Measurements from ENCODE around the gene CTDSPL2. TPM values are rescaled to one million over a fixed set of nuclear protein-coding genes. Genes with fewer than 3 reads are reported as not detected.
"Not testable (repeated sequence)": the region's sequence is repeated elsewhere in the genome, so short reads cannot be mapped to it uniquely, and the experiment has no call there.

Gene CTDSPL2
- polyA plus RNA-seq, 3 donors from 2014 or later, result 32.4 to 56.1 (median 49.0) TPM

DNA sequence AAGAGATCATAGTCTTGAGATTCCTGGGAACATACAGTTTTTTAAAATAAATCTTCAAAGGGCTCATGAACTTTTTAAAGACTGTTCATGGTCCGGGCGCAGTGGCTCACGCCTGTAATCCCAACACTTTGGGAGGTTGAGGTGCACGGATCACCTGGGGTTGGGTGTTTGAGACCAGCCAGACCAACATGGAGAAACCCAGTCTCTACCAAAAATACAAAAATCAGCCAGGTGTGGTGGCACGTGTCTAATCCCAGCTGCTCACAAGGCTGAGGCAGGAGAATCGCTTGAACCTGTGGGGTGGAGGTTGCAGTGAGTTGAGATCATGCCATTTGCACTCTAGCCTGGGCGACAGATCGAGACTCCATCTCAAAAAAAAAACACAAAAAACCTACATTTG lies 68.1 kb downstream of the CTDSPL2 start:
- Mint-ChIP-seq H3K4me1 (peaks cover 0 to 8% of the 10 kb centered on the region in 2 donors), H3K9me3 (no peaks in the 10 kb centered on the region), H3K4me3 (no peak overlapping the region), H3K27ac (peak overlapping the region in 1 of 6 donors; percentile 29), H3K27me3 (ENCODE audit: low read depth in 3 of 3) (peaks cover 0 to 3% (median 0%) of the 10 kb centered on the region in 3 donors), H3K36me3 (peaks cover 4 to 16% (median 9%) of the 10 kb centered on the region in 3 donors)
- no peak for DNase-seq

- no peak for DNase-seq
- Mint-ChIP-seq H3K4me3 (no peak overlapping the region), H3K27me3 (ENCODE audit: low read depth in 3 of 3) (peaks cover 0 to 3% (median 0%) of the 10 kb centered on the region in 3 donors), H3K9me3 (no peaks in the 10 kb centered on the region), H3K36me3 (peaks cover 4 to 7% (median 6%) of the 10 kb centered on the region in 3 donors), H3K4me1 (peaks cover 0 to 14% of the 10 kb centered on the region in 2 donors), H3K27ac (peak overlapping the region in 1 of 6 donors; percentile 20)
These were observed 73.1 kb downstream of the CTDSPL2 start for GRCh38 chr15:44500555-44500954.

DNA sequence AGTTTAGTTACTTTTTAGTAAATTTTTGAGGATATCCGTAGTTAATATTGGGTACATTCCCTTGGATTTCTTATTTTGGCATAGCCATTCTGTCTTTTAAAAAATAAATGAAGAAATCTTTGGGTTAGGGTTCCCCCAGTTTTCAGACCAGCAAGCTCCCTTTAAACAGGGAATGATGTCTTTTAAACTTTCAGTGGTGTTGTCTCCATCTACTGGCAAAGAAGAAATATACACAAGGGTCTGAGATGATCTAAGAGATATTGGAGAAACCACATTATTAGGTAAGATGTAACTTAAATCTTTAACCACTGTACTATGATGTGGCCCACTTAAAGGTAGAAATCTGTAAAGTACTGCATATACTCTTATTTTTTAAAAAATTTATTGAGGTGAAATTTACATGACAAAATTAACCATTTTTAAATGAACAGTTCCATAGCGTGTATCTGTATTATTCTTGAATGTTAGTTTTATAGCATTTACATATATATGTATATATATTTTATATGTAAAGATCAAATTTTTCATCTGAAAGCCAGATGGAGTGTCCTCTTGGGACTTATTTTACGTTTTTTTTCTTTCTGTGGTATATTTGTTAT lies 74.4 kb downstream of the CTDSPL2 start:
- Mint-ChIP-seq H3K4me3 (no peak overlapping the region), H3K4me1 (peaks cover 0 to 14% of the 10 kb centered on the region in 2 donors), H3K9me3 (no peaks in the 10 kb centered on the region), H3K27ac (peak overlapping the region in 1 of 6 donors; percentile 7), H3K27me3 (ENCODE audit: low read depth in 3 of 3) (peaks cover 0 to 2% (median 2%) of the 10 kb centered on the region in 3 donors), H3K36me3 (peaks cover 4 to 6% (median 6%) of the 10 kb centered on the region in 3 donors)
- DNase-seq, result peak; percentile 2 to 28 (median 15)

GRCh38 chr15:44516436-44516835 lies 89.0 kb downstream of the CTDSPL2 start:
- Mint-ChIP-seq H3K9me3 (no peaks in the 10 kb centered on the region), H3K27me3 (ENCODE audit: low read depth in 3 of 3) (peaks cover 0 to 1% (median 0%) of the 10 kb centered on the region in 3 donors), H3K4me1 (peaks cover 0 to 11% of the 10 kb centered on the region in 2 donors), H3K4me3 (no peak overlapping the region), H3K36me3 (peaks cover 0 to 8% (median 7%) of the 10 kb centered on the region in 3 donors), H3K27ac (no peak overlapping the region)
- DNase-seq, result no peak

DNA sequence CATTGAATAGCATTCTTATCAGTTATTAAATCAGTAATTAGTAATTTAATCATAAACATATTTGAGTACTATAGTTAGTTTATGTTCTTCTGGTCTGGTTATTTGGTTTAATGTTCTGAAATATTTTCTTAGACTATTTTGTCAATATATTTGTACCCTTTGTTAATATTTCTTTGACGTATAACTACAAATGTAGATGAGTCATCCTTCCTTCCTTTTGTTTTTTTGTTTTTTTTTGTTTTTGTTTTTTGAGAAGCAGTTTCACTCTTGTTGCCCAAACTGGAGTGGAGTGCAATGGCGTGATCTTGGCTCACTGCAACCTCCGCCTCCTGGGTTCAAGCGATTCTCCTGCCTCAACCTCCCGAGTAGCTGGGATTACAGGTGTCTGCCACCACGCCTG lies 92.1 kb downstream of the CTDSPL2 start:
- no peaks in the 10 kb centered on the region for H3K27me3 Mint-ChIP-seq (ENCODE audit: low read depth in 3 of 3)
- peak overlapping the region in 1 of 6 donors; percentile 55 for H3K27ac Mint-ChIP-seq

GRCh38 chr15:44525018-44525417 lies 97.6 kb downstream of the CTDSPL2 start:
- Mint-ChIP-seq H3K9me3 (no peaks in the 10 kb centered on the region), H3K4me1 (peaks cover 0 to 12% of the 10 kb centered on the region in 2 donors), H3K27ac (no peak overlapping the region), H3K27me3 (ENCODE audit: low read depth in 3 of 3) (peaks cover 0 to 2% (median 0%) of the 10 kb centered on the region in 3 donors), H3K4me3 (no peak overlapping the region), H3K36me3 (peaks cover 0 to 21% (median 8%) of the 10 kb centered on the region in 3 donors)
- no peak for DNase-seq

More for the DNA sequence above, 92.1 kb downstream of the CTDSPL2 start:
- no peak for DNase-seq
- H3K4me1 Mint-ChIP-seq, result peaks cover 0 to 11% of the 10 kb centered on the region in 2 donors
- no peak overlapping the region for H3K4me3 Mint-ChIP-seq
- H3K36me3 Mint-ChIP-seq, result peaks cover 0 to 15% (median 8%) of the 10 kb centered on the region in 3 donors
- no peaks in the 10 kb centered on the region for H3K9me3 Mint-ChIP-seq

- no peak for DNase-seq
- H3K27me3 Mint-ChIP-seq (ENCODE audit: low read depth in 3 of 3), result peaks cover 0 to 6% (median 0%) of the 10 kb centered on the region in 3 donors
- no peak overlapping the region for H3K4me3 Mint-ChIP-seq
- H3K9me3 Mint-ChIP-seq, result no peaks in the 10 kb centered on the region
- H3K36me3 Mint-ChIP-seq, result peaks cover 0 to 21% (median 4%) of the 10 kb centered on the region in 3 donors
- peaks cover 0 to 13% of the 10 kb centered on the region in 2 donors for H3K4me1 Mint-ChIP-seq
- H3K27ac Mint-ChIP-seq, result peak overlapping the region in 4 of 6 donors; percentile 1 to 37 (median 11)
These were observed 99.8 kb downstream of the CTDSPL2 start for GRCh38 chr15:44527241-44527640.

DNA sequence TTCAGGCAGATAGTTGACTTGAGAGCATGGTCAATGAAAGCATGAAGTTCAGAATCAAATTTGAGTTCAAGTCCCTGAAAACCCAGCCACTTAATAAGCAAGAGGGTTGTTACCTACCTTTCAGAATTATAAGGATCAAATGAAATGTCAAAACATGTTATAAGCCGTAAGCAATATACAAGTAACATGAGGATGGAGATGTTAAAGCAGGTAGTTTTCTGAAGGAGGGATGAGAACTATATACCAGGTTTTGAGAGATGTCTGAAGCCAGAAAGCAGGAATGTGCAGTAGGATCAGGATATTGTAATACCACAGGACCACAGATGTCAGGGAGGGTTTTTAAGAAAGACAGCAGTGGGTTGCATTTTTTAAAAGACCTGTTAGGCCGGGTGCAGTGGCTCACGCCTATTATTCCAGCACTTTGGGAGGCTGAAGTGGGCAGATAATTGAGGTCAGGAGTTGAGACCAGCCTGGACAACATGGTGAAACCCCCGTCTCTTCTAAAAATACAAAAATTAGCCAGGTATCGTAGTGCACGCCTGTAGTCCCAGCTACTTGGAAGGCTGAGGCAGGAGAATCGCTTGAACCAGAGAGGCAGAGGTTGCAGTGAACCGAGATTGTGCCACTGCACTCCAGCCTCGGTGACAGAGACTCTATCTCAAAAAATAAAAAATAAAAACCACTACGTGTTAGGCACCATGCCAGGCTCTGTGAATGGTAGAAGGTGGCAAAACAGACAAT lies 102.6 kb downstream of the CTDSPL2 start:
- H3K4me3 Mint-ChIP-seq, result no peak overlapping the region
- peak overlapping the region in 4 of 6 donors; percentile 2 to 64 (median 9) for H3K27ac Mint-ChIP-seq
- peaks cover 0 to 13% (median 4%) of the 10 kb centered on the region in 3 donors for H3K36me3 Mint-ChIP-seq
- H3K9me3 Mint-ChIP-seq, result no peaks in the 10 kb centered on the region
- peaks cover 1 to 15% of the 10 kb centered on the region in 2 donors for H3K4me1 Mint-ChIP-seq
- H3K27me3 Mint-ChIP-seq (ENCODE audit: low read depth in 3 of 3), result peaks cover 0 to 6% (median 1%) of the 10 kb centered on the region in 3 donors
- no peak for DNase-seq

DNA sequence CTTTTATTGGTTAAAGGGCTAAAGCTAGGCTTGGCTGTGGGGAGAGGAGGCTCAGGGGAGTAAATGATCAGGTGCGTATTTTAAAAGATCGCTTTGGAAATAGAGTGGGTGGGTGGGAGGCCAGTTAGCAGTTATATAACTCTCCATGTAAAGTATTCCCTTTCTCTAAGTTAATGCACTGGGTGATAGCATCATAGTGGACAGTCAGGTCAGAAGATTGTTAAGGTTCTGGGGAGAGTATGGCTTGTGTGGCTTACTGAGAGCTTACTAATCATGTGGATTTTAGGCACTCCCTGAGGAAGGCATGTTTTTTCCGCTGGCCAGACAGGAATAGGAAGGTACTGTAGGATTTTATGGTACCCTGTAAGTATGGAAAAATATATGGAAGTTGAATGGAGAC lies 103.2 kb downstream of the CTDSPL2 start:
- H3K27ac Mint-ChIP-seq, result peak overlapping the region in 1 of 6 donors; percentile 13
- DNase-seq, result no peak
- H3K27me3 Mint-ChIP-seq (ENCODE audit: low read depth in 3 of 3), result peaks cover 0 to 6% (median 3%) of the 10 kb centered on the region in 3 donors
- H3K4me3 Mint-ChIP-seq, result no peak overlapping the region
- H3K36me3 Mint-ChIP-seq, result peaks cover 0 to 12% (median 4%) of the 10 kb centered on the region in 3 donors
- H3K9me3 Mint-ChIP-seq, result no peaks in the 10 kb centered on the region
- H3K4me1 Mint-ChIP-seq, result peaks cover 4 to 22% of the 10 kb centered on the region in 2 donors

DNA sequence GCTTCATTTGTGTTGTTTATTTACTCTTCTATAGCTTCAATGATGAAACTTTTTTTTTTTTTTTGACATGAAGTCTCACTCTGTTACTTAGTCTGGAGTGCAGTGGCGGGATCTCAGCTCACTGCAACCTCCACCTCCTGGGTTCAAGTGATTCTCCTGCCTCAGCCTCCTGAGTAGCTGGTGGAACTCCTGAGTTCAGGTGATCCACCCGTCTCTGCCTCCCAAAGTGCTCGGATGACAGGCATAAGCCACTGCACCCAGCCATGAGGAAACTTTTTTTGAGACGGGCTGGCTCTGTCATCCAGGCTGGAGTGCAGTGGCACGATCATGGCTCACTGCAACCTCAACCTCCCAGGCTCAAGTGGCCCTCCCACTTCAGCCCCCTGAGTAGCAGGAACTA lies 104.8 kb downstream of the CTDSPL2 start:
- H3K9me3 Mint-ChIP-seq, H3K36me3 Mint-ChIP-seq, H3K4me3 Mint-ChIP-seq, DNase-seq: not testable (repeated sequence)
- Mint-ChIP-seq H3K27ac (peak overlapping the region in 1 of 6 donors; percentile 4), H3K4me1 (peaks cover 11 to 27% of the 10 kb centered on the region in 2 donors), H3K27me3 (ENCODE audit: low read depth in 3 of 3) (peaks cover 6 to 15% (median 7%) of the 10 kb centered on the region in 3 donors)

DNA sequence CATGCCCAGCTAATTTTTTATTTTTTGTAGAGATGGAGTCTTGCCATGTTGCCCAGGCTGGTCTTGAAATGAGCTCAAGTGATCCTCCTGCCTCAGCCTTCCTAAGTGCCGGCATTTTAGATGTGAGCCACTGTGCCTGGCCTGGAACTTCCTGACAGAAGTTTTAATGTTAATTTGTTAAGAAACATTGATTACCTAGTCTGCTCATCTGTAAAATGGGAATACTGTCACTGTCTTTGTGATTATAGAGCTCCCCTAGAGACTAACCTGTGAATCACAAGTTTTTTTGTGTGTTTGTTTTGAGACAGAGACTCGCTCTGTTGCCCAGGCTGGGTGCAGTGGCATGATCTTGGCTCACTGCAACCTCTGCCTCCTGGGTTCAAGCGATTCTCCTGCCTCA lies 105.3 kb downstream of the CTDSPL2 start:
- no peak for DNase-seq
- peaks cover 6 to 15% (median 7%) of the 10 kb centered on the region in 3 donors for H3K27me3 Mint-ChIP-seq (ENCODE audit: low read depth in 3 of 3)
- peaks cover 13 to 25% of the 10 kb centered on the region in 2 donors for H3K4me1 Mint-ChIP-seq
- H3K9me3 Mint-ChIP-seq, result no peaks in the 10 kb centered on the region
- no peak overlapping the region for H3K4me3 Mint-ChIP-seq
- peak overlapping the region in 2 of 6 donors; percentile 26 to 40 for H3K27ac Mint-ChIP-seq
- H3K36me3 Mint-ChIP-seq, result no peaks in the 10 kb centered on the region

- Mint-ChIP-seq H3K4me1 (peaks cover 28 to 31% of the 10 kb centered on the region in 2 donors), H3K36me3 (peaks cover 0 to 3% (median 0%) of the 10 kb centered on the region in 3 donors), H3K9me3 (no peaks in the 10 kb centered on the region), H3K4me3 (peak overlapping the region; percentile 73 to 91 (median 77)), H3K27ac (peak overlapping the region in 5 of 6 donors; percentile 18 to 87 (median 73)), H3K27me3 (ENCODE audit: low read depth in 3 of 3) (peaks cover 6 to 22% (median 7%) of the 10 kb centered on the region in 3 donors)
- DNase-seq, result no peak
These were observed 107.7 kb downstream of the CTDSPL2 start for GRCh38 chr15:44535092-44535491.

DNA sequence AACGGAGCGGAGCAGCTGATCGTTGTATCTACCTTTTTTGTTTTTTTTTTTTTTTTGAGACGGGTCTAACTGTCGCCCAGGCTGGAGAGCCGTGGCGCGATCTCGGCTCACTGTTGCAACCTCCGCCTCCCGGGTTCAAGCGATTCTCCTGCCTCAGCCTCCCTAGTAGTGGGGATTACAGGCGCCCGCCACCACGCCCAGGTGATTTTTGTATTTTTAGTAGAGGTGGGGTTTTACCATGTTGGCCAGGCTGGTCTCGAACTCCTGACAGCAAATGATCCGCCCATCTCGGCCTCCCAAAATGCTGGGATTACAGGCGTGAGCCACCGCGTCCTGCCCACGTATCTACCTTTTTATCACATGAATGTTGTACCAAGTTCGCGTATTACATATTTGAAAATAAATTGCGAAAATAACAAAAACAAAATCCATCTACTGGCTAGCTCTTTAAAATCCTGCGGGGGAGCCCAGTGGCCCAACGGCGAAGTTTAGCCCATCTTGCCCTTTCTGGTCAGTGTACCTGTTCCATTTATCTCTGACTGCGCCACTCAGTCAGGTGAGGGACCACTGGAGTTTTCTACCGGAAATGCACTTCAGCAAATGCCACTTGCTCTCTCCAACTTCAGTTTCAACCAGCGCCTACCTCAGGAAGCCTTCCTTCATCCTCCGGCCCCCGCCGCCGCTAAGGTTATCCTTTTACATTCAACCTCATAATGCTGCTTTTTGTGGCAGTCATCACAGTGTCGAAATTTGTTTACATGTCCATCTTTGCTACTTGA lies 108.3 kb downstream of the CTDSPL2 start:
- Mint-ChIP-seq H3K4me1 (peaks cover 34 to 37% of the 10 kb centered on the region in 2 donors), H3K4me3 (peak overlapping the region; percentile 86 to 91 (median 90)), H3K36me3 (peaks cover 0 to 3% (median 0%) of the 10 kb centered on the region in 3 donors), H3K9me3 (no peaks in the 10 kb centered on the region), H3K27ac (peak overlapping the region; percentile 85 to 98 (median 92)), H3K27me3 (ENCODE audit: low read depth in 3 of 3) (peaks cover 6 to 20% (median 7%) of the 10 kb centered on the region in 3 donors)
- peak; percentile 13 to 22 (median 20) for DNase-seq

Data from immature natural killer cell (primary cell).